Measurements from ENCODE around the gene ZNF385B.
"Not testable (repeated sequence)": the region's sequence is repeated elsewhere in the genome, so short reads cannot be mapped to it uniquely, and the experiment has no call there.

ZNF385B gene

GRCh38 chr2:179487010-179487731, 374.2 kb downstream of the ZNF385B start:
- CTCF ChIA-PET = no interaction called here
- no peak for DNase-seq
- Mint-ChIP-seq H3K36me3 (no peaks in the 10 kb centered on the region), H3K9me3 (no peaks in the 10 kb centered on the region), H3K27ac (no peak overlapping the region), H3K4me1 (no peaks in the 10 kb centered on the region), H3K27me3 (no peaks in the 10 kb centered on the region), H3K4me3 (no peak overlapping the region)

GRCh38 chr2:179483131-179483530, 378.3 kb downstream of the ZNF385B start:
- Mint-ChIP-seq H3K27me3 (no peaks in the 10 kb centered on the region), H3K4me1 (no peaks in the 10 kb centered on the region), H3K36me3 (no peaks in the 10 kb centered on the region), H3K4me3 (no peak overlapping the region), H3K27ac (no peak overlapping the region), H3K9me3 (no peaks in the 10 kb centered on the region)
- DNase-seq = no peak
- CTCF ChIA-PET = no interaction called here

GRCh38 chr2:179479947-179480346, 381.5 kb downstream of the ZNF385B start:
- Mint-ChIP-seq H3K36me3 (no peaks in the 10 kb centered on the region), H3K27ac (no peak overlapping the region), H3K27me3 (no peaks in the 10 kb centered on the region), H3K4me3 (no peak overlapping the region), H3K9me3 (no peaks in the 10 kb centered on the region), H3K4me1 (no peaks in the 10 kb centered on the region)
- CTCF ChIA-PET = no interaction called here
- DNase-seq = no peak

GRCh38 chr2:179478771-179479170, 382.6 kb downstream of the ZNF385B start:
- H3K9me3 Mint-ChIP-seq = no peaks in the 10 kb centered on the region
- H3K27me3 Mint-ChIP-seq = no peaks in the 10 kb centered on the region
- no peaks in the 10 kb centered on the region for H3K4me1 Mint-ChIP-seq
- no peak overlapping the region for H3K27ac Mint-ChIP-seq
- no peak for DNase-seq
- no peaks in the 10 kb centered on the region for H3K36me3 Mint-ChIP-seq
- H3K4me3 Mint-ChIP-seq = no peak overlapping the region
- CTCF ChIA-PET = interaction anchor here (0.8 kb wide), 1 partner anchor 11 kb away, joined by 3 read pairs; no protein-coding TSS in a partner anchor

GRCh38 chr2:179470992-179471391, 390.4 kb downstream of the ZNF385B start:
- DNase-seq = no peak
- Mint-ChIP-seq H3K9me3 (no peaks in the 10 kb centered on the region), H3K4me1 (no peaks in the 10 kb centered on the region), H3K4me3 (no peak overlapping the region), H3K27ac (no peak overlapping the region), H3K36me3 (no peaks in the 10 kb centered on the region), H3K27me3 (no peaks in the 10 kb centered on the region)
- CTCF ChIA-PET = no interaction called here

GRCh38 chr2:179470089-179470488, 391.3 kb downstream of the ZNF385B start:
- H3K27ac Mint-ChIP-seq = no peak overlapping the region
- H3K36me3 Mint-ChIP-seq = no peaks in the 10 kb centered on the region
- H3K27me3 Mint-ChIP-seq = no peaks in the 10 kb centered on the region
- DNase-seq = no peak
- no peak overlapping the region for H3K4me3 Mint-ChIP-seq
- no peaks in the 10 kb centered on the region for H3K9me3 Mint-ChIP-seq
- CTCF ChIA-PET = no interaction called here
- H3K4me1 Mint-ChIP-seq = no peaks in the 10 kb centered on the region

- Mint-ChIP-seq H3K27me3 (no peaks in the 10 kb centered on the region), H3K4me1 (no peaks in the 10 kb centered on the region), H3K27ac (no peak overlapping the region), H3K36me3 (no peaks in the 10 kb centered on the region), H3K9me3 (no peaks in the 10 kb centered on the region), H3K4me3 (no peak overlapping the region)
- DNase-seq = no peak
- CTCF ChIA-PET = no interaction called here
Measured at GRCh38 chr2:179467960-179468359, 393.5 kb downstream of the ZNF385B start.

- Mint-ChIP-seq H3K27ac (no peak overlapping the region), H3K4me1 (no peaks in the 10 kb centered on the region), H3K36me3 (no peaks in the 10 kb centered on the region), H3K4me3 (no peak overlapping the region), H3K27me3 (no peaks in the 10 kb centered on the region), H3K9me3 (no peaks in the 10 kb centered on the region)
- CTCF ChIA-PET = no interaction called here
- DNase-seq = no peak
Measured at GRCh38 chr2:179467111-179467510, 394.3 kb downstream of the ZNF385B start.

GRCh38 chr2:179461420-179461819, 400.0 kb downstream of the ZNF385B start:
- DNase-seq = no peak
- no peaks in the 10 kb centered on the region for H3K36me3 Mint-ChIP-seq
- no peaks in the 10 kb centered on the region for H3K4me1 Mint-ChIP-seq
- H3K4me3 Mint-ChIP-seq = no peak overlapping the region
- H3K9me3 Mint-ChIP-seq = no peaks in the 10 kb centered on the region
- H3K27ac Mint-ChIP-seq = no peak overlapping the region
- H3K27me3 Mint-ChIP-seq = no peaks in the 10 kb centered on the region
- CTCF ChIA-PET = no interaction called here

- CTCF ChIA-PET = no interaction called here
- no peak for DNase-seq
- Mint-ChIP-seq H3K4me3 (no peak overlapping the region), H3K27ac (no peak overlapping the region), H3K9me3 (no peaks in the 10 kb centered on the region), H3K4me1 (no peaks in the 10 kb centered on the region), H3K36me3 (no peaks in the 10 kb centered on the region), H3K27me3 (no peaks in the 10 kb centered on the region)
Measured at GRCh38 chr2:179460181-179460929, 401.1 kb downstream of the ZNF385B start.

- H3K27ac Mint-ChIP-seq, H3K4me3 Mint-ChIP-seq, H3K27me3 Mint-ChIP-seq, CTCF ChIA-PET, DNase-seq, H3K4me1 Mint-ChIP-seq, H3K9me3 Mint-ChIP-seq, H3K36me3 Mint-ChIP-seq: not testable (repeated sequence)
Measured at GRCh38 chr2:179458113-179458512, 403.3 kb downstream of the ZNF385B start.

GRCh38 chr2:179455824-179456223, 405.6 kb downstream of the ZNF385B start:
- Mint-ChIP-seq H3K9me3 (no peaks in the 10 kb centered on the region), H3K4me1 (no peaks in the 10 kb centered on the region), H3K4me3 (no peak overlapping the region), H3K27me3 (no peaks in the 10 kb centered on the region), H3K36me3 (no peaks in the 10 kb centered on the region), H3K27ac (no peak overlapping the region)
- CTCF ChIA-PET = interaction anchor here (0.7 kb wide), 3 partner anchors 227 to 271 kb away, joined by 3 to 4 read pairs (median 3); no protein-coding TSS in a partner anchor
- no peak for DNase-seq

GRCh38 chr2:179455172-179455524, 406.3 kb downstream of the ZNF385B start:
- no peaks in the 10 kb centered on the region for H3K27me3 Mint-ChIP-seq
- H3K4me1 Mint-ChIP-seq = no peaks in the 10 kb centered on the region
- no peak overlapping the region for H3K4me3 Mint-ChIP-seq
- no peaks in the 10 kb centered on the region for H3K36me3 Mint-ChIP-seq
- DNase-seq = no peak
- CTCF ChIA-PET = interaction anchor here (0.7 kb wide), 1 partner anchor 230 kb away, joined by 3 read pairs; no protein-coding TSS in a partner anchor
- H3K27ac Mint-ChIP-seq = no peak overlapping the region
- no peaks in the 10 kb centered on the region for H3K9me3 Mint-ChIP-seq

- Mint-ChIP-seq H3K36me3 (no peaks in the 10 kb centered on the region), H3K27me3 (no peaks in the 10 kb centered on the region), H3K9me3 (no peaks in the 10 kb centered on the region), H3K4me1 (no peaks in the 10 kb centered on the region), H3K27ac (no peak overlapping the region), H3K4me3 (no peak overlapping the region)
- CTCF ChIA-PET = no interaction called here
- DNase-seq = no peak
Measured at GRCh38 chr2:179454443-179455171, 406.8 kb downstream of the ZNF385B start.

- no peaks in the 10 kb centered on the region for H3K36me3 Mint-ChIP-seq
- no peak overlapping the region for H3K27ac Mint-ChIP-seq
- H3K9me3 Mint-ChIP-seq = no peaks in the 10 kb centered on the region
- H3K4me1 Mint-ChIP-seq = no peaks in the 10 kb centered on the region
- CTCF ChIA-PET = no interaction called here
- DNase-seq = no peak
- H3K4me3 Mint-ChIP-seq = no peak overlapping the region
- H3K27me3 Mint-ChIP-seq = no peaks in the 10 kb centered on the region
Measured at GRCh38 chr2:179449010-179449409, 412.4 kb downstream of the ZNF385B start.
